Measurements from ENCODE around the gene PPIC.

Gene PPIC

GRCh38 chr5:123036391-123037103 lies at the start of gene PPIC:
Gene PPIC, minus strand, starts transcription at chr5:123036725. Its CDS starts 100 bp downstream, at chr5:123036625.
- DNase-seq: peak; percentile 45

GRCh38 chr5:123085638-123086286 lies 49.2 kb upstream of the PPIC start:
- no peak for DNase-seq

GRCh38 chr5:123084730-123085605 lies 48.4 kb upstream of the PPIC start:
- no peak for DNase-seq

GRCh38 chr5:123083298-123083697 lies 46.8 kb upstream of the PPIC start:
- DNase-seq: peak; percentile 88

GRCh38 chr5:123080215-123080614 lies 43.7 kb upstream of the PPIC start:
- no peak for DNase-seq

GRCh38 chr5:123075521-123076163 lies 39.1 kb upstream of the PPIC start:
- no peak for DNase-seq

GRCh38 chr5:123068368-123068938 lies 31.9 kb upstream of the PPIC start:
- DNase-seq: no peak

- DNase-seq: no peak
Observed at GRCh38 chr5:123066016-123066415, 29.5 kb upstream of the PPIC start.

- no peak for DNase-seq
Observed at GRCh38 chr5:123059455-123059854, 22.9 kb upstream of the PPIC start.

- DNase-seq: no peak
Observed at GRCh38 chr5:123051206-123051605, 14.7 kb upstream of the PPIC start.

- DNase-seq: no peak
Observed at GRCh38 chr5:123047706-123048105, 11.2 kb upstream of the PPIC start.

- no peak for DNase-seq
Observed at GRCh38 chr5:123046222-123046621, 9.7 kb upstream of the PPIC start.

- no peak for DNase-seq
Observed at GRCh38 chr5:123044926-123045617, 8.5 kb upstream of the PPIC start.

GRCh38 chr5:123039673-123040072 lies 3.1 kb upstream of the PPIC start:
- no peak for DNase-seq

GRCh38 chr5:123037104-123037418 lies 536 bp upstream of the PPIC start:
- DNase-seq: no peak

GRCh38 chr5:123035918-123036390 lies 571 bp downstream of the PPIC start:
- no peak for DNase-seq

GRCh38 chr5:123035360-123035917 lies 1.1 kb downstream of the PPIC start:
- DNase-seq: no peak

- no peak for DNase-seq
Observed at GRCh38 chr5:123033157-123033671, 3.3 kb downstream of the PPIC start.

- DNase-seq: no peak
Observed at GRCh38 chr5:123028222-123028621, 8.3 kb downstream of the PPIC start.

- no peak for DNase-seq
Observed at GRCh38 chr5:123014689-123015088, 21.8 kb downstream of the PPIC start.

GRCh38 chr5:123012321-123012720 lies 24.2 kb downstream of the PPIC start:
- DNase-seq: no peak

GRCh38 chr5:123007754-123008153 lies 28.8 kb downstream of the PPIC start:
- DNase-seq: no peak
